Endothelial cell of umbilical vein (primary cell): ENCODE data around the gene ARMC5. TPM values are rescaled to one million over a fixed set of nuclear protein-coding genes. Genes with fewer than 3 reads are reported as not detected.

Experiments used
- BruUV-seq: library from RNA; stranded (reverse); fragments of 400-500 nt; replicated peaks from 2 replicates; lab custom pipeline; 2021; lab: Mats Ljungman, UMichigan
- CTCF ChIA-PET: fragments of 300-600, 350-600 bp; sonication (Branson Sonifier 250); formaldehyde crosslinking; loops from one replicate; lab custom pipeline; 2021; ENCODE audit warnings: antibody characterized with exemption, inconsistent platforms; lab: Charles Lee
- POLR2A ChIA-PET: fragments of 300-600, 350-600 bp; sonication (Branson Sonifier 250); formaldehyde crosslinking; loops from one replicate; lab custom pipeline; 2021; ENCODE audit warnings: antibody characterized with exemption, inconsistent platforms; lab: Charles Lee
- DNase-seq: peaks from one replicate; pipeline ENCODE4 v3.0.0-alpha.2; 2011; ENCODE audit warnings: low read depth, low spot score
- FAIRE-seq: peaks from 2 replicates; lab custom pipeline; 2011; peaks lifted over from hg19 to GRCh38; lab: Jason Lieb, UNC
- H2AFZ ChIP-seq: 2 replicates; pipeline ENCODE4 v1.6.0; 2012; ENCODE audit warnings: low read depth, low read length, control low read depth, inconsistent platforms
- H3K27ac ChIP-seq: 2 replicates; pipeline ENCODE4 v1.5.1; 2011; ENCODE audit warnings: low read depth, mild to moderate bottlenecking, control low read depth, low read length, moderate library complexity; ENCODE audit not compliant: insufficient read depth
- H3K27me3 ChIP-seq, 2 experiments: 2 replicates each; pipeline versions ENCODE4 v1.6.0 to v1.6.1; 2011; ENCODE audit warnings: low read length in 2 of 2, mixed read lengths in 1 of 2; ENCODE audit not compliant: control insufficient read depth in 2 of 2, insufficient read depth in 2 of 2
- H3K36me3 ChIP-seq, 2 experiments: 2 replicates in 1 of 2; 3 replicates in 1 of 2; pipeline ENCODE4 v1.5.1; 2011; ENCODE audit warnings: low read length in 2 of 2, mild to moderate bottlenecking in 1 of 2, moderate library complexity in 1 of 2; ENCODE audit not compliant: control insufficient read depth in 2 of 2, insufficient read depth in 2 of 2; ENCODE audit errors: extremely low read depth in 1 of 2
- H3K4me1 ChIP-seq: 3 replicates; pipeline ENCODE4 v1.5.1; 2011; ENCODE audit warnings: mild to moderate bottlenecking, low read length; ENCODE audit not compliant: control insufficient read depth, insufficient read depth; ENCODE audit errors: extremely low read depth
- H3K4me2 ChIP-seq: 2 replicates; pipeline ENCODE4 v1.6.1; 2011; ENCODE audit warnings: low read length, control low read depth, mixed read lengths; ENCODE audit not compliant: insufficient read depth
- H3K4me3 ChIP-seq, 3 experiments: fragments of 200-600 bp in 1 of 3; sonication (generic), shearing (Covaris generic) in 1 of 3; replicated peaks in 1 of 3; 2 replicates each; pipeline ENCODE4 v1.5.1; 2011 to 2016; ENCODE audit warnings: control low read depth in 3 of 3, low read length in 3 of 3, mild to moderate bottlenecking in 2 of 3, inconsistent platforms in 1 of 3, low read depth in 1 of 3, moderate library complexity in 1 of 3; ENCODE audit not compliant: insufficient read depth in 1 of 3
- H3K79me2 ChIP-seq: 2 replicates; pipeline ENCODE4 v1.6.0; 2012; ENCODE audit warnings: low read length, inconsistent platforms; ENCODE audit not compliant: control insufficient read depth, insufficient read depth
- H3K9ac ChIP-seq: replicated peaks from 2 replicates; pipeline ENCODE3; 2011; ENCODE audit warnings: low read length, control low read depth; ENCODE audit not compliant: insufficient read depth; ENCODE audit errors: extremely low read depth
- H3K9me1 ChIP-seq: replicated peaks from 3 replicates; pipeline ENCODE4 v1.6.0; 2011; ENCODE audit warnings: mild to moderate bottlenecking, low read length; ENCODE audit not compliant: control insufficient read depth, insufficient read depth; ENCODE audit errors: extremely low read depth
- H3K9me3 ChIP-seq: replicated peaks from 2 replicates; pipeline ENCODE4 v1.5.1; 2012; ENCODE audit warnings: low read length, inconsistent platforms; ENCODE audit not compliant: control insufficient read depth, insufficient read depth
- H4K20me1 ChIP-seq: replicated peaks from 2 replicates; pipeline ENCODE3; 2011; ENCODE audit warnings: mild to moderate bottlenecking, low read length; ENCODE audit not compliant: control insufficient read depth, insufficient read depth; ENCODE audit errors: extremely low read depth
- EZH2 ChIP-seq: IDR thresholded peaks from 2 replicates; pipeline ENCODE4 v1.6.1; 2012; ENCODE audit warnings: borderline replicate concordance, low read depth, mild to moderate bottlenecking, moderate library complexity, low read length, inconsistent platforms; ENCODE audit not compliant: severe bottlenecking
- FOS ChIP-seq: IDR thresholded peaks from 2 replicates; pipeline ENCODE4 v1.6.1; 2011; ENCODE audit warnings: mild to moderate bottlenecking, low read length, moderate library complexity, borderline replicate concordance; ENCODE audit not compliant: insufficient read depth
- GATA2 ChIP-seq: IDR thresholded peaks from 2 replicates; pipeline ENCODE4 v1.7.0; 2011; ENCODE audit warnings: low read depth, mild to moderate bottlenecking, moderate library complexity, mixed read lengths, low read length; ENCODE audit not compliant: insufficient read length, insufficient read depth
- JUN ChIP-seq: IDR thresholded peaks from 2 replicates; pipeline ENCODE4 v1.6.1; 2011; ENCODE audit warnings: borderline replicate concordance, low read depth; ENCODE audit not compliant: insufficient read length, insufficient read depth
- MYC ChIP-seq: IDR thresholded peaks from one replicate; pipeline ENCODE4 v1.6.1; 2011; ENCODE audit warnings: mild to moderate bottlenecking, low read depth, low read length
- POLR2A ChIP-seq: IDR thresholded peaks from 2 replicates; pipeline ENCODE4 v1.6.1; 2012; ENCODE audit warnings: low read depth, mild to moderate bottlenecking, control low read depth, low read length
- POLR2AphosphoS5 ChIP-seq: IDR thresholded peaks from 2 replicates; pipeline ENCODE4 v1.6.1; 2012; ENCODE audit warnings: low read depth, mild to moderate bottlenecking, control low read depth, low read length, moderate library complexity; ENCODE audit not compliant: insufficient read depth
- dilution Hi-C: fragments of 300-500 bp; cut with MboI; formaldehyde crosslinking; loops from one replicate; pipeline ENCODE4 v1.15.0; 2019; ENCODE audit warnings: low sequenced_read_pairs; ENCODE audit not compliant: extremely low pct_ligation_motif_present
- intact Hi-C: fragments of 100-400 bp; cut with micrococcal nuclease; formaldehyde crosslinking; loops from one replicate; pipeline ENCODE4 v1.10.0; 2022
- polyA plus RNA-seq, 4 experiments: library from polyadenylated mRNA; depleted of rRNA in 3 of 4; stranded (reverse) in 3 of 4; unstranded in 1 of 4; fragments of >200 nt; gene quantifications; 2 replicates each; pipeline versions ENCODE4 v1.2.1 to v1.2.3, GENCODE V29; 2011 to 2012; ENCODE audit warnings: missing spikeins in 1 of 4
- total RNA-seq: library from RNA; stranded (reverse); gene quantifications from 2 replicates; pipeline ENCODE4 v1.2.3, GENCODE V29; 2021
- TF ChIP-seq, protein P1 (sequence below): IDR thresholded peaks from 2 replicates; pipeline ENCODE4 v1.6.1; 2011; ENCODE audit not compliant: insufficient read depth, insufficient read length
- TF ChIP-seq, protein P2 (sequence below), 2 donors: IDR thresholded peaks; 1 replicate in 1 of 2; 2 replicates in 1 of 2; pipeline ENCODE4 v1.5.1; 2011; ENCODE audit warnings: low read length in 2 of 2, mild to moderate bottlenecking in 2 of 2, moderate library complexity in 2 of 2, control low read depth in 1 of 2, inconsistent platforms in 1 of 2, low read depth in 1 of 2; ENCODE audit not compliant: insufficient read depth in 1 of 2; ENCODE audit errors: extremely low read depth in 1 of 2

ARMC5 gene
- total and polyA plus RNA-seq, 2 donors (not counting 3 experiments of a cell fraction or from before 2014, with no cell fraction given): 17.3 to 18.8 TPM

DNA sequence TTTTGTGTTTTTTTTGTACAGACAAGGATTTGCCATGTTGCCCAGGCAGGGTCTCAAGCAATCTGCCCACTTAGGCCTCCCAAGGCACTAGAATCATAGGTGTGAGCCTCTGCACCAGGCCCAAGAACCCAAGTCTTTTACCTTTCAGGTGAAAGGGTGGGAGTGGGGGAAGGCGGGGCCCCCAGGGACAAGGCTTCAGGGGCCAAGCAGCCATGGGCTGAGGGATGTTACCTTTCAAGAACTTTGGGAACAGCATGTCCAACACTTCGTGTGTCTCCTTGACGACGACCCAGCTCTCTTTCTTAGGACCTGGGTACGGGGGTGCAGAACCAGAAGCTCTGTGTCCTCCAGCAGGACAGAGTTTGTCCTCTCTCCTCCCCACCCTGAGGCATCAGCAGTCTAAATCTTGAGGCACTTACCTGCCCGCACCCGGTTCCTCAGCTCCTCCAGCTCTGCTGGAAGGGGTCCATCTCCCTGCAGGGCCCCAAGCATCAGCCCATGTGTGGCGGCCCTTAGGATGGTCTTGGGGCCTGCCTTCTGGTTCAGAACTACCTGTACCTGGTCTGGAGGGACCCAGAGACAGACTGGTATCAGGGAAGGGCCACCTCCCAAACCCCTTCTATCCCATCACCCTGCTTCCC, 32.6 kb downstream of the ARMC5 start:
- dilution Hi-C loops: no loop called here
- no peak overlapping the region for H2AFZ ChIP-seq
- intact Hi-C loops: no loop called here
- no peak overlapping the region for H3K4me2 ChIP-seq
- DNase-seq: no peak
- ChIA-PET CTCF (interaction anchor here (1.3 kb wide), 1 partner anchor 31 kb away, joined by 5 read pairs; no protein-coding TSS in a partner anchor), POLR2A (no interaction called here)
- no peaks in the 10 kb centered on the region for H3K9me1 ChIP-seq
- H3K4me3 ChIP-seq: no peak overlapping the region
- BruUV-seq: no TSS peak
- FAIRE-seq: no peak
- H3K4me1 ChIP-seq: peaks cover 11% of the 10 kb centered on the region
- peaks cover 6 to 16% of the 10 kb centered on the region in 2 experiments for H3K36me3 ChIP-seq
- peaks cover 3 to 20% of the 10 kb centered on the region in 2 experiments for H3K27me3 ChIP-seq
- no peaks in the 10 kb centered on the region for H3K9me3 ChIP-seq
- no peak overlapping the region for H3K27ac ChIP-seq
- TF ChIP-seq GATA2 (no peak), FOS (no peak), POLR2A (no peak), EZH2 (no peak), POLR2AphosphoS5 (no peak), JUN (no peak), MYC (no peak)
- TF ChIP-seq, protein P1, sequence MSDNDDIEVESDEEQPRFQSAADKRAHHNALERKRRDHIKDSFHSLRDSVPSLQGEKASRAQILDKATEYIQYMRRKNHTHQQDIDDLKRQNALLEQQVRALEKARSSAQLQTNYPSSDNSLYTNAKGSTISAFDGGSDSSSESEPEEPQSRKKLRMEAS: no peak
- TF ChIP-seq, protein P2, sequence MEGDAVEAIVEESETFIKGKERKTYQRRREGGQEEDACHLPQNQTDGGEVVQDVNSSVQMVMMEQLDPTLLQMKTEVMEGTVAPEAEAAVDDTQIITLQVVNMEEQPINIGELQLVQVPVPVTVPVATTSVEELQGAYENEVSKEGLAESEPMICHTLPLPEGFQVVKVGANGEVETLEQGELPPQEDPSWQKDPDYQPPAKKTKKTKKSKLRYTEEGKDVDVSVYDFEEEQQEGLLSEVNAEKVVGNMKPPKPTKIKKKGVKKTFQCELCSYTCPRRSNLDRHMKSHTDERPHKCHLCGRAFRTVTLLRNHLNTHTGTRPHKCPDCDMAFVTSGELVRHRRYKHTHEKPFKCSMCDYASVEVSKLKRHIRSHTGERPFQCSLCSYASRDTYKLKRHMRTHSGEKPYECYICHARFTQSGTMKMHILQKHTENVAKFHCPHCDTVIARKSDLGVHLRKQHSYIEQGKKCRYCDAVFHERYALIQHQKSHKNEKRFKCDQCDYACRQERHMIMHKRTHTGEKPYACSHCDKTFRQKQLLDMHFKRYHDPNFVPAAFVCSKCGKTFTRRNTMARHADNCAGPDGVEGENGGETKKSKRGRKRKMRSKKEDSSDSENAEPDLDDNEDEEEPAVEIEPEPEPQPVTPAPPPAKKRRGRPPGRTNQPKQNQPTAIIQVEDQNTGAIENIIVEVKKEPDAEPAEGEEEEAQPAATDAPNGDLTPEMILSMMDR (IDR thresholded peaks at IDR 0.05; ENCODE audit: extremely low read depth in 1 of 2, insufficient read depth in 1 of 2, low read depth in 1 of 2, low read length in 2 of 2): no peak
- H4K20me1 ChIP-seq: no peaks in the 10 kb centered on the region
- H3K9ac ChIP-seq: no peak overlapping the region
- no peaks in the 10 kb centered on the region for H3K79me2 ChIP-seq
